Activated gamma-delta T cell treated with anti-CD3 and anti-CD28 coated beads, Interleukin-2, amount 50 U/mL, for 16 hours (primary cell): ENCODE results near the gene SEPTIN8.
"Not testable (repeated sequence)": the region's sequence is repeated elsewhere in the genome, so short reads cannot be mapped to it uniquely, and the experiment has no call there.

Source experiments
- DNase-seq: peaks from one replicate; pipeline ENCODE4 v3.0.0-alpha.2; 2020; ENCODE audit warnings: low read depth

The SEPTIN8 gene

GRCh38 chr5:132812123-132812765, 35.2 kb upstream of the SEPTIN8 start:
- no peak for DNase-seq

- DNase-seq = no peak
These were observed 33.6 kb upstream of the SEPTIN8 start for GRCh38 chr5:132810605-132811004.

GRCh38 chr5:132808866-132809265, 31.8 kb upstream of the SEPTIN8 start:
- DNase-seq = no peak

DNA sequence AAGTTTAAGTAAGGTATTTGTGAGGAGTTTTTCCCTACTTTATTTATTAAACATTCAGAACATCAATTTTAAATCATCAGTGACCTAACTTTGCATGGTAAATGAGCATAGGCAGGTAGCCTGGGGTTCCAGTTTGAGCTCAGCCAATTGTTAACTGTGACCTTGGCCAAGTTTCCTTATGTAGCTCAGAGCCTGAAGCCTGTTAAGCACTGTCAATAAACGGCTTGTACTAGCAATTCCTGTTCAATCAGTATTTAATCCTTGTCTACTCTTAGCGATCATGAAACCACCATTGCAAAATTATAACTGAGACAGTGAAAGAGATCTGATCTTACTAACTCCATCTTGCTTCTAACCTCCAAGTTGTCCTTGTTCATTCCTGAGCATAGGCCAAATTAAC, 31.4 kb upstream of the SEPTIN8 start:
- DNase-seq = no peak

DNA sequence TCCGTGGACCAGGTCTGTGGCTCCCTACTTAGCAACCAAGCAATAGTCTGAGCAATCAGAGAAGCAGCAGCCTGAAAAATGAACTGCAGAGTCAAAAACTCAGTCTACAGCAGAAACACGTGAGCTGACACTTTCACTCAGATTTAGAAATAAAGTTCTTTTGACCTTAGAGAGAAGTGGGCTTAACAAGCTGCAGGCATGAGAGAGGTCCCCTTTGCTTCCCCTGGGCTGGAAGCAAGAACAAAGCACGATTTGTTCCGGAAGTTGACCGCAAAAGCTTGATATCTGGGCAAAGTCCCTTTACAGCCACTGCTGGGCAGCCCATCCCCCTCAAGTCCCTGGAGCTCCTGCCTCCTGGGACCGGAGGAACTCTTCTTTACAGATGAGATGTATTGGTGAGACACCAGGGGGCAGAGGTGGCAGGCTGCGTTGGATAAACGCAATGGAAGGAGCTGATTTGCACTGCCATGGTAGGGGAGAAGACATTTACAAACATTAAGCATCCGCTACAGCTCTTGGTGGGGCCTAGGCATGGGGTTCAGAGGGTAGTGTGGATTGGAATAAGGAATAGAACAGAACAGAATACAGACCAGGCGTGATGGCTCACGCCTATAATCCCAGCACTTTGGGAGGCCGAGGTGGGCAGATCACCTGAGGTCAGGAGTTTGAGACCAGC, 30.3 kb upstream of the SEPTIN8 start:
- no peak for DNase-seq

- not testable (repeated sequence) for DNase-seq
These were observed 29.7 kb upstream of the SEPTIN8 start for GRCh38 chr5:132806804-132807162.

DNA sequence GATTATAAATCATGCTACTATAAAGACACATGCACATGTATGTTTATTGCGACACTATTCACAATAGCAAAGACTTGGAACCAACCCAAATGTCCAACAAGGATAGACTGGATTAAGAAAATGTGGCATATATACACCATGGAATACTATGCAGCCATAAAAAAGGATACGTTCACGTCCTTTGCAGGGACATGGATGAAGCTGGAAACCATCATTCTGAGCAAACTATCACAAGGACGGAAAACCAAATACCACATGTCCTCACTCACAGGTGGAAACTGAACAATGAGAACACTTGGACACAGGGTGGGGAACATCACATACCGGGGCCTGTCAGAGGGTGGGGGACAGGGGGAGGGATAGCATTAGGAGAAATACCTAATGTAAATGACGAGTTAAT, 28.8 kb upstream of the SEPTIN8 start:
- DNase-seq = not testable (repeated sequence)

- not testable (repeated sequence) for DNase-seq
These were observed 27.2 kb upstream of the SEPTIN8 start for GRCh38 chr5:132804219-132804618.

DNA sequence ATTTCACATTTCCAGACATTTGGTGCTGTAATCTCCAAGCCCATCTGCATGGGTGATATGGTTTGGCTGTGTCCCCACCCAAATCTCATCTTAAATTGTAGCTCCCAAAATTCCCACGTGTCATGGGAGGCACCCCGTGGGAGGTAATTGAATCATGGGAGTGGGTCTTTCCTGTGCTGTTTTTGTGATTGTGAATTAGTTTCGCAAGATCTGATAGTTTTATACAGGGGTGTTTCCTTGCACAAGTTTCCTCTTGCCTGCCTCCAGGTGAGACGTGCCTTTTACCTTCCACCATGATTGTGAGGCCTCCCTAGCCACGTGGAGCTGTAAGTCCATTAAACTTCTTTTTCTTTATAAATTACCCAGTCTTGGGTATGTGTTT, 25.6 kb upstream of the SEPTIN8 start:
- not testable (repeated sequence) for DNase-seq

DNA sequence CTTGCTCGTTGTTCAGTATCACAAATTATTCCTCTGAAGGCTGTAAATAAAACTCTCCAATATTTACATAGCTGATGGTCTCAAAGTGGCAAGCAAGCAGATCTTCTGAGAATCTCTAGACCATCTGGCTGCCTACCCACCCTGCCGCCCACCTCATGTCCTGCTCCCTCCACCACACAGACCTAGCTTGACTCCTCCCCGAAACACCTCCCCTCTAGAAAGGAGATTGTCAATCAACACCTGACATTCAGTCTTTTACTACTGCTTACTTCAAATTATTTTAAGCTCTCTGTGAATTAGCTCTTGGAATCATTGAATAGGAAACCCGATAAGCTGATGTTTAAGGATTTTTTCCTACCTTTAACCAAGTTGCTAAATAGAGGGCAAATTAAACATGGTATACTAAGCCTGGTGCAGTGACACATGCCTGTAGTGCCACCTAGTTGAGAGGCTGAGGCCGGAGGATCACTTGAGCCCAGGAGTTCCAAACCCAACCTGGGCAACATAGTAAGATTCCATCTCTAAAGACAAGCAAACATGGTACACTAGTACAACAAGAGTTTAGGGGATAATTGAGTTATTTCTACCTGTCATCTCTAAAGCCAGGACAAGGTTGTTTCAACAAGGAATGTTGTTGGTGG, 25.1 kb upstream of the SEPTIN8 start:
- DNase-seq = no peak

- no peak for DNase-seq
These were observed 23.5 kb upstream of the SEPTIN8 start for GRCh38 chr5:132800545-132800944.

GRCh38 chr5:132799392-132799791, 22.4 kb upstream of the SEPTIN8 start:
- DNase-seq = no peak

DNA sequence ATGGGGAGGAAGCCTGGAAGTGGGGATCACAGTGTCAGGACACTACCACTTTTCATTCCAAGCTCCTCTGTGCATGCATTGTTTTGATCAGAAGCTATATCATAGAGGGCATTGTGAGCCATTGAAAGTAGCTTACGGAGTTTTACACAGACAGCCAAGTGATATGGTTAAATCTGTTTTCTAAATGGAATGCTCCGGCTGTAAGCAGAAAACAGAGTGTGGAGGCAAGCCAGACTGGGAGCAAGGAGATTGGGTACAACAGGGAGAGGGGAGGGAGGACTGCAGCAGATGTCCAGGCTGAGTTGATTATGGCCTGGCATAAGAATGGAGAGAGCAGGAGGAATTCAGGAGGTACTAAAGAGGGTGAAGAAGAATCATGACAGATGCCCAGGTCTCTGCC, 20.6 kb upstream of the SEPTIN8 start:
- no peak for DNase-seq

DNA sequence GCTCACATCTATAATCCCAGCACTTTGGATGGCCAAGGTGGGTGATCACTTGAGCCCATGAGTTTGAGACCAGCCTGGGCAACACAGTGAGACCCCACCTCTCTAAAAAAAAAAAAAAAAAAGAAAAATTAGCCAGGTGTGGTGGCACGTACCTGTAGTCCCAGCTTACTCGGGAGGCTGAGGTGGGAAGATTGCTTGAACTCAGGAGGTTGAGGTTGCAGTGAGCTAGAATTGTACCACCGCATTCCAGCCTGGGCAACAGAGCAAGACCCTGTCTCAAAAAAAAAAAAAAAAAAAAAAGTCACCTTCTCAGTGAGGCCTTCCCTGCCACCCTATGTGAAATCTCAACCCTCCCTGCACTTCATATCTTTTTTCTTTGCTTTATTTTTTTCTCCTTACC, 14.0 kb upstream of the SEPTIN8 start:
- DNase-seq = no peak

GRCh38 chr5:132790201-132790865, 13.3 kb upstream of the SEPTIN8 start:
- DNase-seq = no peak

- no peak for DNase-seq
These were observed 12.2 kb upstream of the SEPTIN8 start for GRCh38 chr5:132788990-132789886.

DNA sequence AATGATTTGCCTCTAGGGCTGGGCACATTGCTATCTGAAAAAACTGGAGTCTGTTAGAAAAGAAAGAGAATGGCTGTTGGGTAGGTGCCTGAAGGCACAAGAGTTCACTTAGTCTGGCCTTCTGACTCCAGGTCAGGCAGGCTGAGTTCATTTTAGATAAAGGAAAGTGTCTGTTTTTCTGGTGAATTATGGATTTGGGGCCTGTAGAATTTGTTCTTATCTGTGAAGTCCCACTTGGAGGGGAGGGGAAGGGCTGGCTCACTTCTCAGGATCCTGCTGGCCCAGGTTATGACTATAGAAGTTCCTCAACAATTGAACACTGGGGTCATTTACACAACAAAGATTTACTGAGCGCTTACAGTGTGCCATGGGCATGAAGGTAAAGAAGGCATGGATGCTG, 11.5 kb upstream of the SEPTIN8 start:
- DNase-seq = no peak

GRCh38 chr5:132787076-132787475, 10.0 kb upstream of the SEPTIN8 start:
- no peak for DNase-seq

DNA sequence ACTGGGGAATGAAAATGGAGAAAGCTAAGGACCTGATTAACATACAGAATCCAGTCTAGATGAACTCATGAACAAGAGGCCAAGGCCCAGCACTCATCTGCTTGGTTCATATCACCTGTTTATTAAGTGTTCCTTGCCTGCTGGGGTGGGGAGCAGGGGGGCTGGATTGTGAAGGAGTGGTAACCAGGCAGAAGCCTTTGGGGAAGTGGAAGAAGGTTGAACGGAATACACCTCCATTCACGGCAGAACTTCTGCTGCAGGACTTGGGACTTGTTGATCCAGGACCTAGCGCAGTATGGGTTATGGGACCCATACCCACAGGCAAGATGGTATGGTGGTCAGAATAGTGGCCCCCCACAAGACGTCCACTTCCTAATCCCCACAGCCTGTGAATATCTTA, 8.8 kb upstream of the SEPTIN8 start:
- no peak for DNase-seq

GRCh38 chr5:132785365-132785764, 8.3 kb upstream of the SEPTIN8 start:
- no peak for DNase-seq

DNA sequence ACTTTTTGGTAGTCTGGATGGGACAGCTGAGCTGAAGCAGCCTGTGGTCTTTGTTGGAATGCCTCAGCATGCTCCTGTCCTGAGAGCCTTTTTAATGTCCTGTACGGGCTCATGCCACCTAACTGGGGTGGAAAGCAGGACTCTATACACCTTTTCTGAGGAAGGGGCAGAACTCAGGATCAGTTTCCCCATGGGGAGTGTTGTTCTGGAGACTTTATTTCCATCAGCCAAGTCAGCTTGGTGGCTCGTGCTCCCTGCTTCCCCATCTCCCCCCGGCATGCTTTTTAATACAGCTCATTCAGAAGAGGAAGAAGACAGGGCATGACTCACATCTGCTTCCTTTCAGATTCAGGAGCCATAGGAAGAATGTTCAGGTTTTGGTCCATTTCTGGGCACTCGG, 5.1 kb upstream of the SEPTIN8 start:
- DNase-seq = no peak

GRCh38 chr5:132781029-132781428, 4.0 kb upstream of the SEPTIN8 start:
- no peak for DNase-seq
